WTC11 (cell line): ENCODE measurements around the gene NRG3. TPM values are rescaled to one million over a fixed set of nuclear protein-coding genes. Genes with fewer than 3 reads are reported as not detected.

Source experiments
- ATAC-seq: fragments of 200-7000 bp; cut with Tn5 transposase; 2 replicates; pipeline ENCODE4 v1.10.0; 2021; ENCODE audit warnings: mild to moderate bottlenecking, moderate library complexity
- CTCF ChIA-PET: fragments of 300-600 bp; sonication (Branson Sonifier 250); formaldehyde crosslinking; loops from one replicate; lab custom pipeline; 2021; ENCODE audit warnings: antibody characterized with exemption; lab: Charles Lee
- POLR2A ChIA-PET: fragments of 350-600 bp; sonication (Branson Sonifier 250); formaldehyde crosslinking; loops from one replicate; lab custom pipeline; 2021; ENCODE audit warnings: antibody characterized with exemption; lab: Charles Lee
- DNase-seq: peaks from one replicate; pipeline ENCODE4 v3.0.0; 2021; ENCODE audit warnings: low spot score
- H3K27ac Mint-ChIP-seq: 2 replicates; pipeline ENCODE4 v1.8.0; 2021; ENCODE audit warnings: mixed read lengths
- H3K27me3 Mint-ChIP-seq: 2 replicates; pipeline ENCODE4 v1.8.0; 2021; ENCODE audit warnings: low read depth, mild to moderate bottlenecking, moderate library complexity, mixed read lengths
- H3K36me3 Mint-ChIP-seq: 2 replicates; pipeline ENCODE4 v1.8.0; 2021; ENCODE audit warnings: mixed read lengths
- H3K4me1 Mint-ChIP-seq: 2 replicates; pipeline ENCODE4 v1.8.0; 2022; ENCODE audit warnings: mixed read lengths
- H3K4me3 Mint-ChIP-seq: 2 replicates; pipeline ENCODE4 v1.8.0; 2021; ENCODE audit warnings: mild to moderate bottlenecking, moderate library complexity, mixed read lengths
- H3K9me3 Mint-ChIP-seq: 2 replicates; pipeline ENCODE4 v1.8.0; 2021; ENCODE audit warnings: mixed read lengths
- CBFB ChIP-seq: sonication (generic); formaldehyde crosslinking; IDR thresholded peaks from 2 replicates; pipeline ENCODE4 v1.8.1; 2022; ENCODE audit warnings: mild to moderate bottlenecking, low read depth, missing genetic modification reagents
- CREB1 ChIP-seq: sonication (generic); formaldehyde crosslinking; IDR thresholded peaks from 2 replicates; pipeline ENCODE4 v1.8.0; 2023; ENCODE audit warnings: mild to moderate bottlenecking, missing genetic modification reagents
- ELF4 ChIP-seq: sonication (generic); formaldehyde crosslinking; IDR thresholded peaks from 2 replicates; pipeline ENCODE4 v1.8.1; 2022; ENCODE audit warnings: low read depth, mild to moderate bottlenecking, moderate library complexity, missing genetic modification reagents
- ETV6 ChIP-seq: sonication (generic); formaldehyde crosslinking; IDR thresholded peaks from 2 replicates; pipeline ENCODE4 v1.8.1; 2022; ENCODE audit warnings: mild to moderate bottlenecking, missing genetic modification reagents
- FOXK1 ChIP-seq: sonication (generic); formaldehyde crosslinking; IDR thresholded peaks from 2 replicates; pipeline ENCODE4 v1.8.0; 2022; ENCODE audit warnings: mild to moderate bottlenecking, moderate library complexity, missing genetic modification reagents
- HMGA2 ChIP-seq: fragments of 250-450 bp; sonication (Bioruptor Pico); IDR thresholded peaks from 2 replicates; pipeline ENCODE4 v1.4.0; 2021; ENCODE audit warnings: mild to moderate bottlenecking, moderate library complexity
- JUN ChIP-seq: sonication (generic); formaldehyde crosslinking; IDR thresholded peaks from 2 replicates; pipeline ENCODE4 v1.8.0; 2023; ENCODE audit warnings: mild to moderate bottlenecking, missing genetic modification reagents
- NR3C1 ChIP-seq: sonication (generic); formaldehyde crosslinking; conservative IDR thresholded peaks from 2 replicates; pipeline ENCODE4 v1.8.1; 2023; ENCODE audit warnings: low read depth, mild to moderate bottlenecking, missing genetic modification reagents
- OVOL2 ChIP-seq: fragments of 250-450 bp; sonication (Bioruptor Pico); IDR thresholded peaks from 2 replicates; pipeline ENCODE4 v1.9.0; 2021; ENCODE audit warnings: mild to moderate bottlenecking, borderline replicate concordance
- TEAD4 ChIP-seq: sonication (generic); formaldehyde crosslinking; IDR thresholded peaks from 2 replicates; pipeline ENCODE4 v1.8.0; 2022; ENCODE audit warnings: mild to moderate bottlenecking, missing genetic modification reagents
- total RNA-seq: library from RNA; stranded (reverse); gene quantifications from 3 replicates; pipeline ENCODE4 v1.2.3, GENCODE V29; 2021
- TF ChIP-seq, protein P1 (sequence below): sonication (generic); formaldehyde crosslinking; IDR thresholded peaks from 2 replicates; pipeline ENCODE4 v1.8.0; 2022; ENCODE audit warnings: mild to moderate bottlenecking, missing genetic modification reagents
- TF ChIP-seq, protein P2 (sequence below): fragments of 250-450 bp; sonication (Bioruptor Pico); IDR thresholded peaks from 2 replicates; pipeline ENCODE4 v1.9.0; 2021; ENCODE audit warnings: mild to moderate bottlenecking
- TF ChIP-seq, protein P3 (sequence below): sonication (generic); formaldehyde crosslinking; IDR thresholded peaks from 2 replicates; pipeline ENCODE4 v1.8.0; 2023; ENCODE audit warnings: missing genetic modification reagents, mild to moderate bottlenecking, borderline replicate concordance
- TF ChIP-seq, protein P4 (sequence below): sonication (generic); formaldehyde crosslinking; IDR thresholded peaks from 2 replicates; pipeline ENCODE4 v1.8.0; 2023; ENCODE audit warnings: missing genetic modification reagents
- TF ChIP-seq, protein P5 (sequence below): sonication (generic); formaldehyde crosslinking; IDR thresholded peaks from 2 replicates; pipeline ENCODE4 v1.8.0; 2022; ENCODE audit warnings: mild to moderate bottlenecking, missing genetic modification reagents
- TF ChIP-seq, protein P6 (sequence below): sonication (generic); formaldehyde crosslinking; IDR thresholded peaks from 2 replicates; pipeline ENCODE4 v1.8.0; 2022; ENCODE audit warnings: mild to moderate bottlenecking, missing genetic modification reagents
- TF ChIP-seq, protein P7 (sequence below): sonication (generic); formaldehyde crosslinking; IDR thresholded peaks from 2 replicates; pipeline ENCODE4 v1.8.1; 2023; ENCODE audit warnings: mild to moderate bottlenecking, missing genetic modification reagents, moderate library complexity
- TF ChIP-seq, protein P8 (sequence below): sonication (generic); formaldehyde crosslinking; IDR thresholded peaks from 2 replicates; pipeline ENCODE4 v1.8.1; 2022; ENCODE audit warnings: mild to moderate bottlenecking, moderate library complexity, missing genetic modification reagents
- TF ChIP-seq, protein P9 (sequence below): sonication (generic); formaldehyde crosslinking; IDR thresholded peaks from 2 replicates; pipeline ENCODE4 v1.8.1; 2023; ENCODE audit warnings: mild to moderate bottlenecking, missing genetic modification reagents

NRG3 gene
- total RNA-seq, 1 experiment from 2014 or later = 7.0 TPM

DNA sequence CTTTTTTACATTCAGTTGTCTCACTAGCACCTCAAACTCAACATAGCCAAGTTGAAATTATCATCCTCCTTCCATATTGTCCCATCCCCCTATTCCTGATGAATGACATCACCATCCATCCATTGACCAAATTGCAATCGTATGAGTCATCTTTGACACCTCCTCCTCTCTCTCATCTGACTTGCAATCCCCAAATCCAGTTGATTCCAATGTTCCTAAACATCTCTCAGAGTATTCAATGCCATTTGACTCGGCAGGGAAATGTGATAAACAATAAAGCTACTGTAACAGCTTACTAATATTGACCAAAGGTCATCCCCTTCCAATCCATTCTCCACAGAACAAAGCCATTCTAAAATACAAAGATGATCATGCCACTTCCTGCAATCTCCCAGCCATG is 1047.8 kb downstream of the NRG3 start:
- H3K27ac Mint-ChIP-seq = no peak overlapping the region

DNA sequence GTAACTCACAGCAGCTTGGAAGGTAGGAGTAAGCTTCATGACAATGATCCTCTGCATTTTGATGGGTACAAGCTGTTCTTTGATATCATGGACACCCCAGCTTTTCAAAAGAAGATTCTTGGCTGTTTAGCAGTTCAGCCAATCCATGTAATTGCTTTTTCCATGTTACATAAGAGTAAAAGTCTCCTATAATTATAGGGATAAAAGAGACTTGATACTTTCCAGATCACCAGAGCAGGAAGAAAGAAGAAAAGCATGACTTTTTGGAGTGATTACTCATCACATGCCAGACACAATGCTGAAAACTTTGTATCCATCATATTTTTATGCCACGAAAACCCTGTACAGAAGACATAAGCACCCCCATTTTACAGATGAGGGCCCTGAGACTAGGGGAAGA is 1049.7 kb downstream of the NRG3 start:
- Mint-ChIP-seq H3K27me3 (no peaks in the 10 kb centered on the region), H3K4me3 (no peak overlapping the region), H3K4me1 (no peaks in the 10 kb centered on the region), H3K9me3 (peaks cover 34% of the 10 kb centered on the region), H3K27ac (no peak overlapping the region), H3K36me3 (peaks cover 14% of the 10 kb centered on the region)
- DNase-seq (no peak), ATAC-seq (no peak)
- TF ChIP-seq CBFB (CRISPR knock-in tag) = no peak
- no peak for TF ChIP-seq TEAD4 (CRISPR knock-in tag)
- TF ChIP-seq, protein P1, sequence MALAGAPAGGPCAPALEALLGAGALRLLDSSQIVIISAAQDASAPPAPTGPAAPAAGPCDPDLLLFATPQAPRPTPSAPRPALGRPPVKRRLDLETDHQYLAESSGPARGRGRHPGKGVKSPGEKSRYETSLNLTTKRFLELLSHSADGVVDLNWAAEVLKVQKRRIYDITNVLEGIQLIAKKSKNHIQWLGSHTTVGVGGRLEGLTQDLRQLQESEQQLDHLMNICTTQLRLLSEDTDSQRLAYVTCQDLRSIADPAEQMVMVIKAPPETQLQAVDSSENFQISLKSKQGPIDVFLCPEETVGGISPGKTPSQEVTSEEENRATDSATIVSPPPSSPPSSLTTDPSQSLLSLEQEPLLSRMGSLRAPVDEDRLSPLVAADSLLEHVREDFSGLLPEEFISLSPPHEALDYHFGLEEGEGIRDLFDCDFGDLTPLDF = no peak
- TF ChIP-seq, protein P2, sequence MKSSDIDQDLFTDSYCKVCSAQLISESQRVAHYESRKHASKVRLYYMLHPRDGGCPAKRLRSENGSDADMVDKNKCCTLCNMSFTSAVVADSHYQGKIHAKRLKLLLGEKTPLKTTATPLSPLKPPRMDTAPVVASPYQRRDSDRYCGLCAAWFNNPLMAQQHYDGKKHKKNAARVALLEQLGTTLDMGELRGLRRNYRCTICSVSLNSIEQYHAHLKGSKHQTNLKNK (CRISPR knock-in tag) = no peak
- TF ChIP-seq, protein P3, sequence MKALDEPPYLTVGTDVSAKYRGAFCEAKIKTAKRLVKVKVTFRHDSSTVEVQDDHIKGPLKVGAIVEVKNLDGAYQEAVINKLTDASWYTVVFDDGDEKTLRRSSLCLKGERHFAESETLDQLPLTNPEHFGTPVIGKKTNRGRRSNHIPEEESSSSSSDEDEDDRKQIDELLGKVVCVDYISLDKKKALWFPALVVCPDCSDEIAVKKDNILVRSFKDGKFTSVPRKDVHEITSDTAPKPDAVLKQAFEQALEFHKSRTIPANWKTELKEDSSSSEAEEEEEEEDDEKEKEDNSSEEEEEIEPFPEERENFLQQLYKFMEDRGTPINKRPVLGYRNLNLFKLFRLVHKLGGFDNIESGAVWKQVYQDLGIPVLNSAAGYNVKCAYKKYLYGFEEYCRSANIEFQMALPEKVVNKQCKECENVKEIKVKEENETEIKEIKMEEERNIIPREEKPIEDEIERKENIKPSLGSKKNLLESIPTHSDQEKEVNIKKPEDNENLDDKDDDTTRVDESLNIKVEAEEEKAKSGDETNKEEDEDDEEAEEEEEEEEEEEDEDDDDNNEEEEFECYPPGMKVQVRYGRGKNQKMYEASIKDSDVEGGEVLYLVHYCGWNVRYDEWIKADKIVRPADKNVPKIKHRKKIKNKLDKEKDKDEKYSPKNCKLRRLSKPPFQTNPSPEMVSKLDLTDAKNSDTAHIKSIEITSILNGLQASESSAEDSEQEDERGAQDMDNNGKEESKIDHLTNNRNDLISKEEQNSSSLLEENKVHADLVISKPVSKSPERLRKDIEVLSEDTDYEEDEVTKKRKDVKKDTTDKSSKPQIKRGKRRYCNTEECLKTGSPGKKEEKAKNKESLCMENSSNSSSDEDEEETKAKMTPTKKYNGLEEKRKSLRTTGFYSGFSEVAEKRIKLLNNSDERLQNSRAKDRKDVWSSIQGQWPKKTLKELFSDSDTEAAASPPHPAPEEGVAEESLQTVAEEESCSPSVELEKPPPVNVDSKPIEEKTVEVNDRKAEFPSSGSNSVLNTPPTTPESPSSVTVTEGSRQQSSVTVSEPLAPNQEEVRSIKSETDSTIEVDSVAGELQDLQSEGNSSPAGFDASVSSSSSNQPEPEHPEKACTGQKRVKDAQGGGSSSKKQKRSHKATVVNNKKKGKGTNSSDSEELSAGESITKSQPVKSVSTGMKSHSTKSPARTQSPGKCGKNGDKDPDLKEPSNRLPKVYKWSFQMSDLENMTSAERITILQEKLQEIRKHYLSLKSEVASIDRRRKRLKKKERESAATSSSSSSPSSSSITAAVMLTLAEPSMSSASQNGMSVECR (CRISPR knock-in tag) = no peak
- TF ChIP-seq, protein P4, sequence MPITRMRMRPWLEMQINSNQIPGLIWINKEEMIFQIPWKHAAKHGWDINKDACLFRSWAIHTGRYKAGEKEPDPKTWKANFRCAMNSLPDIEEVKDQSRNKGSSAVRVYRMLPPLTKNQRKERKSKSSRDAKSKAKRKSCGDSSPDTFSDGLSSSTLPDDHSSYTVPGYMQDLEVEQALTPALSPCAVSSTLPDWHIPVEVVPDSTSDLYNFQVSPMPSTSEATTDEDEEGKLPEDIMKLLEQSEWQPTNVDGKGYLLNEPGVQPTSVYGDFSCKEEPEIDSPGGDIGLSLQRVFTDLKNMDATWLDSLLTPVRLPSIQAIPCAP = no peak
- TF ChIP-seq, protein P5, sequence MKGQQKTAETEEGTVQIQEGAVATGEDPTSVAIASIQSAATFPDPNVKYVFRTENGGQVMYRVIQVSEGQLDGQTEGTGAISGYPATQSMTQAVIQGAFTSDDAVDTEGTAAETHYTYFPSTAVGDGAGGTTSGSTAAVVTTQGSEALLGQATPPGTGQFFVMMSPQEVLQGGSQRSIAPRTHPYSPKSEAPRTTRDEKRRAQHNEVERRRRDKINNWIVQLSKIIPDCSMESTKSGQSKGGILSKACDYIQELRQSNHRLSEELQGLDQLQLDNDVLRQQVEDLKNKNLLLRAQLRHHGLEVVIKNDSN (CRISPR knock-in tag) = no peak
- TF ChIP-seq FOXK1 (CRISPR knock-in tag) = no peak
- TF ChIP-seq JUN (CRISPR knock-in tag) = no peak
- TF ChIP-seq CREB1 (CRISPR knock-in tag) = no peak
- TF ChIP-seq, protein P6, sequence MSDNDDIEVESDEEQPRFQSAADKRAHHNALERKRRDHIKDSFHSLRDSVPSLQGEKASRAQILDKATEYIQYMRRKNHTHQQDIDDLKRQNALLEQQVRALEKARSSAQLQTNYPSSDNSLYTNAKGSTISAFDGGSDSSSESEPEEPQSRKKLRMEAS (CRISPR knock-in tag) = no peak
- TF ChIP-seq, protein P7, sequence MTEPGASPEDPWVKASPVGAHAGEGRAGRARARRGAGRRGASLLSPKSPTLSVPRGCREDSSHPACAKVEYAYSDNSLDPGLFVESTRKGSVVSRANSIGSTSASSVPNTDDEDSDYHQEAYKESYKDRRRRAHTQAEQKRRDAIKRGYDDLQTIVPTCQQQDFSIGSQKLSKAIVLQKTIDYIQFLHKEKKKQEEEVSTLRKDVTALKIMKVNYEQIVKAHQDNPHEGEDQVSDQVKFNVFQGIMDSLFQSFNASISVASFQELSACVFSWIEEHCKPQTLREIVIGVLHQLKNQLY (CRISPR knock-in tag) = no peak
- TF ChIP-seq, protein P8, sequence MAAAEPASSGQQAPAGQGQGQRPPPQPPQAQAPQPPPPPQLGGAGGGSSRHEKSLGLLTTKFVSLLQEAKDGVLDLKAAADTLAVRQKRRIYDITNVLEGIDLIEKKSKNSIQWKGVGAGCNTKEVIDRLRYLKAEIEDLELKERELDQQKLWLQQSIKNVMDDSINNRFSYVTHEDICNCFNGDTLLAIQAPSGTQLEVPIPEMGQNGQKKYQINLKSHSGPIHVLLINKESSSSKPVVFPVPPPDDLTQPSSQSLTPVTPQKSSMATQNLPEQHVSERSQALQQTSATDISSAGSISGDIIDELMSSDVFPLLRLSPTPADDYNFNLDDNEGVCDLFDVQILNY = no peak
- no peak for TF ChIP-seq ELF4 (CRISPR knock-in tag)
- no peak for TF ChIP-seq HMGA2 (CRISPR knock-in tag)
- no peak for TF ChIP-seq ETV6 (CRISPR knock-in tag)
- TF ChIP-seq NR3C1 (CRISPR knock-in tag) = no peak
- CTCF ChIA-PET = no interaction called here
- POLR2A ChIA-PET = interaction anchor here (0.6 kb wide), 1 partner anchor 448 kb away, joined by 4 read pairs; no protein-coding TSS in a partner anchor

More for the DNA sequence above, 1047.8 kb downstream of the NRG3 start:
- ATAC-seq = no peak
- peaks cover 38% of the 10 kb centered on the region for H3K9me3 Mint-ChIP-seq
- H3K4me3 Mint-ChIP-seq = no peak overlapping the region
- ChIA-PET CTCF (no interaction called here), POLR2A (no interaction called here)
- H3K36me3 Mint-ChIP-seq = peaks cover 17% of the 10 kb centered on the region
- TF ChIP-seq OVOL2 (CRISPR knock-in tag) (no peak), TEAD4 (CRISPR knock-in tag) (no peak)
- TF ChIP-seq, protein P9, sequence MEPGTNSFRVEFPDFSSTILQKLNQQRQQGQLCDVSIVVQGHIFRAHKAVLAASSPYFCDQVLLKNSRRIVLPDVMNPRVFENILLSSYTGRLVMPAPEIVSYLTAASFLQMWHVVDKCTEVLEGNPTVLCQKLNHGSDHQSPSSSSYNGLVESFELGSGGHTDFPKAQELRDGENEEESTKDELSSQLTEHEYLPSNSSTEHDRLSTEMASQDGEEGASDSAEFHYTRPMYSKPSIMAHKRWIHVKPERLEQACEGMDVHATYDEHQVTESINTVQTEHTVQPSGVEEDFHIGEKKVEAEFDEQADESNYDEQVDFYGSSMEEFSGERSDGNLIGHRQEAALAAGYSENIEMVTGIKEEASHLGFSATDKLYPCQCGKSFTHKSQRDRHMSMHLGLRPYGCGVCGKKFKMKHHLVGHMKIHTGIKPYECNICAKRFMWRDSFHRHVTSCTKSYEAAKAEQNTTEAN (CRISPR knock-in tag) = no peak
- TF ChIP-seq, protein P1 = no peak
- TF ChIP-seq, all 79 proteins: peak for 0
- H3K4me1 Mint-ChIP-seq = no peaks in the 10 kb centered on the region
- H3K27me3 Mint-ChIP-seq = no peaks in the 10 kb centered on the region
- DNase-seq = no peak
